Smooth muscle cell (in vitro differentiated cells): Measurements from ENCODE around the gene PRSS3. TPM values are rescaled to one million over a fixed set of nuclear protein-coding genes. Genes with fewer than 3 reads are reported as not detected.
"Not testable (repeated sequence)": the region's sequence is repeated elsewhere in the genome, so short reads cannot be mapped to it uniquely, and the experiment has no call there.

Experiments
- DNase-seq: peaks from one replicate; lab custom pipeline; 2025; ENCODE audit not compliant: unreplicated experiment; lab: John Stamatoyannopoulos, UW
- H2AFZ ChIP-seq: fragments of 200-600 bp; sonication (generic); 2 replicates; pipeline ENCODE4 v1.6.0; 2016; ENCODE audit warnings: antibody characterized with exemption, low read depth, mild to moderate bottlenecking
- H3F3A ChIP-seq: fragments of 200-600 bp; sonication (generic); 2 replicates; pipeline ENCODE4 v1.6.0; 2017; ENCODE audit warnings: antibody characterized with exemption, low read depth
- H3K27ac ChIP-seq: fragments of 200-600 bp; sonication (generic); 2 replicates; pipeline ENCODE4 v1.5.1; 2016; ENCODE audit warnings: low read depth, mild to moderate bottlenecking
- H3K27me3 ChIP-seq: fragments of 200-600 bp; sonication (generic); 2 replicates; pipeline ENCODE4 v1.6.1; 2016; ENCODE audit warnings: low read depth, mild to moderate bottlenecking
- H3K36me3 ChIP-seq: fragments of 200-600 bp; sonication (generic); 2 replicates; pipeline ENCODE4 v1.5.1; 2016; ENCODE audit warnings: low read depth
- H3K4me1 ChIP-seq: fragments of 200-600 bp; sonication (generic); 2 replicates; pipeline ENCODE4 v1.5.1; 2016; ENCODE audit warnings: low read depth
- H3K4me2 ChIP-seq: fragments of 200-600 bp; sonication (generic); 2 replicates; pipeline ENCODE4 v1.6.0; 2016; ENCODE audit warnings: mild to moderate bottlenecking
- H3K4me3 ChIP-seq: fragments of 200-600 bp; sonication (generic); 2 replicates; pipeline ENCODE4 v1.5.1; 2016; ENCODE audit warnings: mild to moderate bottlenecking
- H3K79me2 ChIP-seq: fragments of 200-600 bp; sonication (generic); 2 replicates; pipeline ENCODE4 v1.6.0; 2016; ENCODE audit warnings: low read depth, mild to moderate bottlenecking
- H3K9ac ChIP-seq: fragments of 200-600 bp; sonication (generic); 2 replicates; pipeline ENCODE4 v1.6.0; 2016; ENCODE audit warnings: low read depth
- H3K9me3 ChIP-seq: fragments of 200-600 bp; sonication (generic); replicated peaks from 2 replicates; pipeline ENCODE4 v1.5.1; 2016; ENCODE audit warnings: low read depth
- H4K20me1 ChIP-seq: fragments of 200-600 bp; sonication (generic); 2 replicates; pipeline ENCODE4 v1.6.0; 2016; ENCODE audit warnings: low read depth
- CTCF ChIP-seq: fragments of 200-600 bp; sonication (generic); IDR thresholded peaks from 2 replicates; pipeline ENCODE4 v1.5.1; 2017; ENCODE audit warnings: borderline replicate concordance, mild to moderate bottlenecking, antibody characterized with exemption; ENCODE audit not compliant: insufficient read depth, poor library complexity, severe bottlenecking
- WGBS: methylation state at CpG from one replicate; pipeline ENCODE4 v1.1.7; 2016; ENCODE audit warnings: low lambda C conversion rate; 5-methylcytosine and 5-hydroxymethylcytosine counted together
- polyA plus RNA-seq: library from polyadenylated mRNA; unstranded; fragments of >200 nt; fragmentation: Nextera tagmentation; extraction: Ambion mirVana; gene quantifications from 2 replicates; pipeline ENCODE4 v1.2.1, GENCODE V29; 2016
- total RNA-seq: library from RNA; depleted of rRNA; stranded (reverse); fragments of >200 nt; gene quantifications from 2 replicates; pipeline ENCODE4 v1.2.3, GENCODE V29; 2014

The PRSS3 gene
- total and polyA plus RNA-seq, 2 experiments from 2014 or later: not detected

GRCh38 chr9:33762343-33762742 is 33.0 kb upstream of the PRSS3 start:
- H3K4me2 ChIP-seq: no peak overlapping the region
- no peaks in the 10 kb centered on the region for H3F3A ChIP-seq
- H4K20me1 ChIP-seq: no peaks in the 10 kb centered on the region
- peaks cover 3% of the 10 kb centered on the region for H3K27me3 ChIP-seq
- WGBS: 81% methylated on average over 6 of the region's 6 CpGs
- no peaks in the 10 kb centered on the region for H3K79me2 ChIP-seq
- no peak overlapping the region for H2AFZ ChIP-seq
- DNase-seq: no peak
- no peak overlapping the region for H3K4me3 ChIP-seq
- H3K4me1 ChIP-seq: no peaks in the 10 kb centered on the region
- no peaks in the 10 kb centered on the region for H3K9me3 ChIP-seq
- no peak for TF ChIP-seq CTCF
- H3K9ac ChIP-seq: no peak overlapping the region
- no peak overlapping the region for H3K27ac ChIP-seq
- H3K36me3 ChIP-seq: no peaks in the 10 kb centered on the region

- not testable (repeated sequence) for H3K36me3 ChIP-seq, DNase-seq, H3K27me3 ChIP-seq, H3K4me3 ChIP-seq, H3K79me2 ChIP-seq, H3K9me3 ChIP-seq, H3K4me2 ChIP-seq, H3K4me1 ChIP-seq, H4K20me1 ChIP-seq, H2AFZ ChIP-seq, H3F3A ChIP-seq, H3K9ac ChIP-seq
- peak overlapping the region; percentile 63 for H3K27ac ChIP-seq
- WGBS: 39% methylated on average over 1 of the region's 1 CpG
Observed at GRCh38 chr9:33763709-33764108, 31.7 kb upstream of the PRSS3 start.

- no peaks in the 10 kb centered on the region for H3F3A ChIP-seq
- H3K9ac ChIP-seq: no peak overlapping the region
- H3K79me2 ChIP-seq: no peaks in the 10 kb centered on the region
- H3K4me3 ChIP-seq: no peak overlapping the region
- 69% methylated on average over 3 of the region's 3 CpGs for WGBS
- H3K4me2 ChIP-seq: peak overlapping the region; percentile 52
- no peaks in the 10 kb centered on the region for H3K9me3 ChIP-seq
- H4K20me1 ChIP-seq: no peaks in the 10 kb centered on the region
- no peak for DNase-seq
- no peaks in the 10 kb centered on the region for H3K36me3 ChIP-seq
- H3K27ac ChIP-seq: peak overlapping the region; percentile 63
- no peak for TF ChIP-seq CTCF
- H2AFZ ChIP-seq: no peak overlapping the region
- H3K27me3 ChIP-seq: peaks cover 3% of the 10 kb centered on the region
- H3K4me1 ChIP-seq: no peaks in the 10 kb centered on the region
Observed at GRCh38 chr9:33765411-33765810, 29.9 kb upstream of the PRSS3 start.

- 88% methylated on average over 3 of the region's 3 CpGs for WGBS
- H3K4me1 ChIP-seq, H2AFZ ChIP-seq: not testable (repeated sequence)
Observed at GRCh38 chr9:33770156-33770880, 25.0 kb upstream of the PRSS3 start.

GRCh38 chr9:33773135-33773534 is 22.2 kb upstream of the PRSS3 start:
- not testable (repeated sequence) for H3F3A ChIP-seq, H3K79me2 ChIP-seq, H2AFZ ChIP-seq, H3K4me1 ChIP-seq, H3K4me3 ChIP-seq, H3K4me2 ChIP-seq, DNase-seq, H3K9ac ChIP-seq, H3K36me3 ChIP-seq, H3K9me3 ChIP-seq, H4K20me1 ChIP-seq, H3K27me3 ChIP-seq
- peak overlapping the region; percentile 38 for H3K27ac ChIP-seq

More at GRCh38 chr9:33770156-33770880, 25.0 kb upstream of the PRSS3 start:
- H4K20me1 ChIP-seq, H3K9me3 ChIP-seq, H3K4me3 ChIP-seq, H3K4me2 ChIP-seq, H3K9ac ChIP-seq, H3K27me3 ChIP-seq, DNase-seq, H3F3A ChIP-seq, H3K79me2 ChIP-seq, H3K36me3 ChIP-seq: not testable (repeated sequence)
- H3K27ac ChIP-seq: peak overlapping the region; percentile 77

- H3F3A ChIP-seq, H3K4me3 ChIP-seq, H4K20me1 ChIP-seq, H3K36me3 ChIP-seq, H3K9me3 ChIP-seq, H3K9ac ChIP-seq, H3K27me3 ChIP-seq, DNase-seq, H3K79me2 ChIP-seq, H2AFZ ChIP-seq, H3K4me1 ChIP-seq, H3K4me2 ChIP-seq: not testable (repeated sequence)
- 63% methylated on average over 5 of the region's 5 CpGs for WGBS
- peak overlapping the region; percentile 35 for H3K27ac ChIP-seq
Observed at GRCh38 chr9:33774074-33774659, 21.2 kb upstream of the PRSS3 start.
